Measurements from ENCODE around the gene DGCR2. TPM values are rescaled to one million over a fixed set of nuclear protein-coding genes. Genes with fewer than 3 reads are reported as not detected.
"Not testable (repeated sequence)": the region's sequence is repeated elsewhere in the genome, so short reads cannot be mapped to it uniquely, and the experiment has no call there.

The DGCR2 gene
- total RNA-seq, 2 donors from 2014 or later: 94.3 to 107 TPM

DNA sequence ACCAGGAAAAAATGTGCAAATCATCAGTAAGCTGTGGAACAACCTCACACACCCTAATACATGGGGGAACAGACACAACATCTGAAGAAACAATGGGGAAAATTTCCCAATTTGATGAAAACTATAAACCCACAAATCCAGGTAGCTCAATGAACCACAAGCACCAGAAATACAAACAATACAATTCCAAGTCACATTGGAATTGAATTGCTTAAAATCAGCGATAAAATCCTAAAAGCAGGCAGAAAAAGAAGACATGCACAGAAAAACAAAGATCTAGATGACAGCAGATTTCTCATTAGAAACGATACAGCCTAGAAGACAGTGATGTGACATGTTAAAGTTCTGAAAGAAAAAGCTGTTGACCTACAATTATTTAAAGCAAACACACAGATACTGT is 32.0 kb downstream of the DGCR2 start:
- no peaks in the 10 kb centered on the region for H3K9me3 ChIP-seq
- TF ChIP-seq CTCF (IDR thresholded peaks at IDR 0.05) (no peak), POLR2A (IDR thresholded peaks at IDR 0.05) (no peak), POLR2AphosphoS5 (IDR thresholded peaks at IDR 0.05) (no peak)
- no peaks in the 10 kb centered on the region for H3K27me3 ChIP-seq (replicated peaks; ENCODE audit: insufficient read depth)
- intact Hi-C loops (cut with DNase I): no loop called here
- no peaks in the 10 kb centered on the region for H3K36me3 ChIP-seq
- H3K27ac ChIP-seq: no peak overlapping the region
- no peaks in the 10 kb centered on the region for H3K4me1 ChIP-seq (replicated peaks)
- 86% methylated on average over 2 of the region's 2 CpGs for WGBS
- no peak for DNase-seq (ENCODE audit: low spot score)
- no peak overlapping the region for H3K4me3 ChIP-seq

DNA sequence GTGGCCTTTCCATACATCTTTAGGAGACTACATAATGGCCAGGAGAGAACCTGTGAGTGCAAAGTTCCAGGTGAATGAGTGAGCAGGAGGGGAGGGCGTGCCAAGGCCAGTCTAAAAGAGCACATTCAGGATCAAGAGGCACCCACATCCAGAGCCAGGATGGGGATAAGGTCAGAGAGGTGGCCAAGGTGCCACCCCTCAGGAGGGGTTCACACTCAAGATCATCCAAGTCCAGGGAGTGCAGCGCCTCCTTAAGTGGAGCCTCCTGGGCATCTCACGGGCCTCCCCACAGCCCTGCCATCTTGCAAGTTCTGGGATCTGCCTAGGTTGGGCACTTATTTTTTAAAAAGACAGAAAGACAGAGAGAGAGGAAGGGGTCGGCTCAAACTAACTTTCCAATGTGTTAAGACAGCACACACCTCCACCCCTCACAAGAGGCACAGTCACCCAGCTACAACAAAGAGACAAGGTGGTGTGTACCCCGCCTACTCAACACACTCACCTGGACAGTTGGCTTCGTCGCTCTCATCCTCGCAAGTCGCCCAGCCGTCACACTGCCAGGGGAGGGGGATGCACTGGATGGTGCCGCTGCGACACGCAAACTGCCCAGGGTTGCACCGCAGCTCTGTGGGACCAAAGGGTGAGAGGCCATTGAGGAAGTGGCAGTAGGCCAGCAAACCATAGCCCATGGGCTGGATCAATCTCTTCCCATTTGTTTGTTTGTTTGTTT is 33.2 kb downstream of the DGCR2 start:
- Histone ChIP-seq H3K27ac (no peak overlapping the region), H3K9me3 (no peaks in the 10 kb centered on the region), H3K4me3 (no peak overlapping the region), H3K4me1 (replicated peaks) (no peaks in the 10 kb centered on the region), H3K36me3 (no peaks in the 10 kb centered on the region), H3K27me3 (replicated peaks; ENCODE audit: insufficient read depth) (no peaks in the 10 kb centered on the region)
- DNase-seq (ENCODE audit: low spot score): no peak
- WGBS: 97% methylated on average over 14 of the region's 14 CpGs
- TF ChIP-seq POLR2AphosphoS5 (IDR thresholded peaks at IDR 0.05) (no peak), POLR2A (IDR thresholded peaks at IDR 0.05) (no peak), CTCF (IDR thresholded peaks at IDR 0.05) (no peak)
- intact Hi-C loops (cut with DNase I): no loop called here

DNA sequence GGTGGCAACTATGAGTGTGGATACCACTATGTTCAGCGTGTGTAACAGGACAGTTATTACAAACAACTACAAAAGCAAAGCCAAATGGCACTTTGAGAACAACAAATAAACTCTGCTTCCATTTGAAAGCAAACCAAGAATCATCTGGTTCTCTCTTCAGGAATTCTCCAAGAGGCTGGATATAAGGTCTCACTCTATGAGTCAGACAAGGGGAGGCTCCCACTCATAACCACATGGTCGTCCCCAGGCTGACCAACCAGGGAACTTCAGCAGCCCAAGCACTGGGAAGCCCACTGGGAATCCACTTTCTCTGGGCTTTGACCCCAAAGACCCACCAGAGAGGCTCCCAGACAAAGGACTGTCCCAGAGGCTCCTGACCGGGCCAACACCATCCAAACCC is 35.3 kb downstream of the DGCR2 start:
- DNase-seq (ENCODE audit: low spot score): no peak
- Histone ChIP-seq H3K27ac (no peak overlapping the region), H3K4me3 (no peak overlapping the region), H3K4me1 (replicated peaks) (no peaks in the 10 kb centered on the region), H3K36me3 (no peaks in the 10 kb centered on the region), H3K27me3 (replicated peaks; ENCODE audit: insufficient read depth) (no peaks in the 10 kb centered on the region), H3K9me3 (no peaks in the 10 kb centered on the region)
- TF ChIP-seq POLR2AphosphoS5 (IDR thresholded peaks at IDR 0.05) (no peak), CTCF (IDR thresholded peaks at IDR 0.05) (no peak), POLR2A (IDR thresholded peaks at IDR 0.05) (no peak)
- intact Hi-C loops (cut with DNase I): no loop called here
- 86% methylated on average over 3 of the region's 3 CpGs for WGBS

- Histone ChIP-seq H3K4me3 (no peak overlapping the region), H3K36me3 (no peaks in the 10 kb centered on the region), H3K9me3 (no peaks in the 10 kb centered on the region), H3K27ac (no peak overlapping the region), H3K4me1 (replicated peaks) (no peaks in the 10 kb centered on the region), H3K27me3 (replicated peaks; ENCODE audit: insufficient read depth) (no peaks in the 10 kb centered on the region)
- no peak for TF ChIP-seq POLR2A (IDR thresholded peaks at IDR 0.05)
- no peak for TF ChIP-seq POLR2AphosphoS5 (IDR thresholded peaks at IDR 0.05)
- no peak for TF ChIP-seq CTCF (IDR thresholded peaks at IDR 0.05)
- whole genome bisulfite sequencing: 91% methylated on average over 6 of the region's 6 CpGs
- DNase-seq (ENCODE audit: low spot score): no peak
- intact Hi-C loops (cut with DNase I): no loop called here
Observed at GRCh38 chr22:19086417-19086816, 35.8 kb downstream of the DGCR2 start.

GRCh38 chr22:19085233-19085718 is 36.9 kb downstream of the DGCR2 start:
- intact Hi-C loops (cut with DNase I): no loop called here
- 48% methylated on average over 1 of the region's 1 CpG for WGBS
- TF ChIP-seq POLR2A (IDR thresholded peaks at IDR 0.05): no peak
- no peak for TF ChIP-seq POLR2AphosphoS5 (IDR thresholded peaks at IDR 0.05)
- no peak for TF ChIP-seq CTCF (IDR thresholded peaks at IDR 0.05)

GRCh38 chr22:19084586-19084985 is 37.6 kb downstream of the DGCR2 start:
- H3K27me3 ChIP-seq (replicated peaks; ENCODE audit: insufficient read depth); intact Hi-C loops (cut with DNase I); H3K4me3 ChIP-seq; H3K9me3 ChIP-seq; H3K36me3 ChIP-seq; H3K27ac ChIP-seq; DNase-seq (ENCODE audit: low spot score); H3K4me1 ChIP-seq (replicated peaks): not testable (repeated sequence)
- WGBS: 88% methylated on average over 14 of the region's 32 CpGs

More at GRCh38 chr22:19085233-19085718, 36.9 kb downstream of the DGCR2 start:
- H3K4me3 ChIP-seq: no peak overlapping the region
- no peaks in the 10 kb centered on the region for H3K27me3 ChIP-seq (replicated peaks; ENCODE audit: insufficient read depth)
- DNase-seq (ENCODE audit: low spot score): no peak
- H3K4me1 ChIP-seq (replicated peaks): no peaks in the 10 kb centered on the region
- no peaks in the 10 kb centered on the region for H3K36me3 ChIP-seq
- no peaks in the 10 kb centered on the region for H3K9me3 ChIP-seq
- H3K27ac ChIP-seq: no peak overlapping the region

DNA sequence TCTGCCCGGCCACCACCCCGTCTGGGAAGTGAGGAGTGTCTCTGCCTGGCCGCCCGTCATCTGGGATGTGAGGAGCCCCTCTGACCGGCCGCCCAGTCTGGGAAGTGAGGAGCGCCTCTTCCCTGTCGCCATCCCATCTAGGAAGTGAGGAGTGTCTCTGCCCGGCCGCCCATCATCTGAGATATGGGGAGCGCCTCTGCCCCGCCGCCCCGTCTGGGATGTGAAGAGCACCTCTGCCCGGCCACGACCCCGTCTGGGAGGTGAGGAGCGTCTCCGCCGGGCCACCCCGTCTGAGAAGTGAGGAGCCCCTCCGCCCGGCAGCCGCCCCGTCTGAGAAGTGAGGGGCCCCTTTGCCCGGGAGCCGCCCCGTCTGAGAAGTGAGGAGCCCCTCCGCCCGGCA is 38.1 kb downstream of the DGCR2 start:
- H3K4me3 ChIP-seq; intact Hi-C loops (cut with DNase I); H3K9me3 ChIP-seq; DNase-seq (ENCODE audit: low spot score); H3K27ac ChIP-seq; H3K27me3 ChIP-seq (replicated peaks; ENCODE audit: insufficient read depth); H3K36me3 ChIP-seq; H3K4me1 ChIP-seq (replicated peaks): not testable (repeated sequence)
- WGBS: 95% methylated on average over 4 of the region's 30 CpGs
